CD8-positive, alpha-beta memory T cell (primary cell): ENCODE results near the gene TMEM8B. TPM values are rescaled to one million over a fixed set of nuclear protein-coding genes. Genes with fewer than 3 reads are reported as not detected.

Source experiments
- CTCF ChIA-PET: fragments of 350-600 bp; sonication (Branson Sonifier 250); formaldehyde crosslinking; loops from one replicate; lab custom pipeline; 2021; ENCODE audit warnings: antibody characterized with exemption; lab: Charles Lee
- POLR2A ChIA-PET: fragments of 350-600 bp; sonication (Branson Sonifier 250); formaldehyde crosslinking; loops from one replicate; lab custom pipeline; 2021; ENCODE audit warnings: antibody characterized with exemption; lab: Charles Lee
- DNase-seq, 5 donors: peaks; one replicate each; pipeline versions ENCODE4 v3.0.0 to v3.0.0-alpha.2; 2020 to 2022; ENCODE audit warnings: mixed read lengths in 1 of 5
- H3K27ac ChIP-seq: one replicate; pipeline ENCODE4 v1.7.0; 2013; ENCODE audit warnings: low read depth, mild to moderate bottlenecking, low read length, moderate library complexity
- H3K27me3 ChIP-seq: 2 replicates; pipeline ENCODE4 v1.7.0; 2013; ENCODE audit warnings: low read length, mild to moderate bottlenecking; ENCODE audit not compliant: insufficient read depth, poor library complexity, severe bottlenecking
- H3K36me3 ChIP-seq: 2 replicates; pipeline ENCODE4 v1.7.0; 2013; ENCODE audit warnings: mild to moderate bottlenecking, low read length, moderate library complexity; ENCODE audit not compliant: insufficient read depth
- H3K4me1 ChIP-seq: 2 replicates; pipeline ENCODE4 v1.7.0; 2013; ENCODE audit warnings: mild to moderate bottlenecking, low read length, moderate library complexity; ENCODE audit not compliant: insufficient read depth
- H3K4me3 ChIP-seq: 2 replicates; pipeline ENCODE4 v1.7.0; 2013; ENCODE audit warnings: mild to moderate bottlenecking, low read length
- H3K9me3 ChIP-seq: 2 replicates; pipeline ENCODE4 v1.7.0; 2013; ENCODE audit warnings: mild to moderate bottlenecking, low read length
- H3K27ac Mint-ChIP-seq, 8 donors: one replicate each; pipeline ENCODE4 v1.8.0; 2020 to 2021; ENCODE audit warnings: mixed read lengths in 8 of 8, mild to moderate bottlenecking in 6 of 8, inconsistent platforms in 3 of 8, moderate library complexity in 3 of 8
- H3K27me3 Mint-ChIP-seq, 2 donors: one replicate each; pipeline ENCODE4 v1.8.0; 2020 to 2021; ENCODE audit warnings: mixed read lengths in 2 of 2, mild to moderate bottlenecking in 1 of 2, moderate library complexity in 1 of 2
- H3K36me3 Mint-ChIP-seq, 3 donors: one replicate each; pipeline ENCODE4 v1.8.0; 2020 to 2021; ENCODE audit warnings: mixed read lengths in 3 of 3, inconsistent platforms in 1 of 3, mild to moderate bottlenecking in 1 of 3
- H3K4me1 Mint-ChIP-seq, 3 donors: one replicate each; pipeline ENCODE4 v1.8.0; 2020 to 2021; ENCODE audit warnings: mixed read lengths in 3 of 3, inconsistent platforms in 1 of 3, mild to moderate bottlenecking in 1 of 3
- H3K4me3 Mint-ChIP-seq, 7 donors: one replicate each; pipeline ENCODE4 v1.8.0; 2020 to 2021; ENCODE audit warnings: mixed read lengths in 7 of 7, mild to moderate bottlenecking in 6 of 7, moderate library complexity in 4 of 7, inconsistent platforms in 2 of 7
- H3K9me3 Mint-ChIP-seq, 5 donors: one replicate each; pipeline ENCODE4 v1.8.0; 2020 to 2022; ENCODE audit warnings: mixed read lengths in 5 of 5, mild to moderate bottlenecking in 3 of 5, moderate library complexity in 2 of 5, inconsistent platforms in 1 of 5
- polyA plus RNA-seq: library from polyadenylated mRNA; unstranded; fragments of 300-500 nt; fragmentation: Illumina TruSeq; gene quantifications from one replicate; pipeline ENCODE4 v1.2.3, GENCODE V29; 2021
- total RNA-seq, 2 experiments: library from RNA; stranded (reverse); gene quantifications; one replicate each; pipeline ENCODE4 v1.2.3, GENCODE V29; 2021

TMEM8B gene
- total and polyA plus RNA-seq, 3 experiments from 2014 or later, result 2.1 to 3.0 (median 3.0) TPM

DNA sequence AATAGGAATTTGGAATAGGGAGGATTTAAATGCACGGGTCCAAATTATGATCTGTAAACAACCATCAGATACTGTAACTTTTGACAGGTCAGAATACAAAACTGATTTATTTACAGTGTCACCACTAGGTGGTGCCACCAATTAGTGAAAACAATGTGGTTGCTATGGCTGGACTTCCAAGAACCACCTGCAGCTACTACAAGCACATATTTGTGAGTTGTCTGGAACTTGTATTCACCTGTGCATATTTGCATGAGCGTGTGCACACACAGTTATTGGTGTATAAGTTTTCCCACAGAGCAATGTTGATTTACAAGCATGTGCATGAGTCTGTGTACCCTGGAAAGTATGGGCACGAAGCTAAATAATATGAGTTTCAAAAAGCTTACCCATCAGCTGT lies 74.0 kb downstream of the TMEM8B start:
- DNase-seq, result peak in 2 of 5 donors; percentile 37 to 54

DNA sequence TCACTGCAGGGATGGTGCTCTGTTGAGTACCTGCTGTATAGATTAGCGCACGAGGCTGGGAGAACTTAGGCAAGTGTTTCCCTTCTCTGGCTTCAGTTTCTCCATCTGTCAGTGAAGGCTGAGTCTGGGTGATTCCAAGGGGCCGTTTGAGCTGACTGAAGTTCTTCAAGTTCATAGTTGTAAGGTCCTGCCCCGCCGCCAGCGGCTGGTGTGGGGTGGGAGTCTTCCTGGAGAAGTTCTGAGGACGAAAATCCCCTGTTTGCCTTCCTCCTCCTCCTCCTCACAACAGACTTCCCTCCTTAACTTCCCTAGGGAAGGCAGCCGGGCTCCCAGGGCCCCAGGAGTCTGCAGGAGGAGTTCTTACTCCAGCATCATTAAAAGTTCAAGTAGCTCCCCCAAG lies 75.3 kb downstream of the TMEM8B start:
- Mint-ChIP-seq H3K4me3 (no peak overlapping the region), H3K9me3 (no peaks in the 10 kb centered on the region), H3K36me3 (no peaks in the 10 kb centered on the region), H3K27me3 (peaks cover 5 to 20% of the 10 kb centered on the region in 2 donors), H3K27ac (no peak overlapping the region), H3K4me1 (peaks cover 10 to 30% (median 19%) of the 10 kb centered on the region in 3 donors)
- Histone ChIP-seq H3K27me3 (no peaks in the 10 kb centered on the region), H3K4me3 (no peak overlapping the region), H3K27ac (no peak overlapping the region), H3K4me1 (peaks cover 37% of the 10 kb centered on the region), H3K36me3 (no peaks in the 10 kb centered on the region), H3K9me3 (no peaks in the 10 kb centered on the region)
- DNase-seq, result no peak
- CTCF ChIA-PET, result interaction anchor here (2.3 kb wide), 1 partner anchor 41 kb away, joined by 27 read pairs; no protein-coding TSS in a partner anchor
- POLR2A ChIA-PET, result no interaction called here

More for the DNA sequence above, 74.0 kb downstream of the TMEM8B start:
- peaks cover 24% of the 10 kb centered on the region for H3K4me1 ChIP-seq
- POLR2A ChIA-PET, result no interaction called here
- CTCF ChIA-PET, result interaction anchor here (0.8 to 2.3 kb wide), 12 partner anchors 9 to 120 kb away, joined by 3 to 27 read pairs (median 4); no protein-coding TSS in a partner anchor
- no peaks in the 10 kb centered on the region for H3K27me3 ChIP-seq
- no peak overlapping the region for H3K4me3 ChIP-seq
- no peaks in the 10 kb centered on the region for H3K36me3 ChIP-seq
- peaks cover 5 to 27% of the 10 kb centered on the region in 2 donors for H3K27me3 Mint-ChIP-seq
- H3K4me3 Mint-ChIP-seq, result no peak overlapping the region
- H3K27ac Mint-ChIP-seq, result no peak overlapping the region
- no peak overlapping the region for H3K27ac ChIP-seq
- no peaks in the 10 kb centered on the region for H3K36me3 Mint-ChIP-seq
- no peaks in the 10 kb centered on the region for H3K9me3 Mint-ChIP-seq
- H3K4me1 Mint-ChIP-seq, result peaks cover under 1 to 17% (median 7%) of the 10 kb centered on the region in 3 donors
- H3K9me3 ChIP-seq, result no peaks in the 10 kb centered on the region

DNA sequence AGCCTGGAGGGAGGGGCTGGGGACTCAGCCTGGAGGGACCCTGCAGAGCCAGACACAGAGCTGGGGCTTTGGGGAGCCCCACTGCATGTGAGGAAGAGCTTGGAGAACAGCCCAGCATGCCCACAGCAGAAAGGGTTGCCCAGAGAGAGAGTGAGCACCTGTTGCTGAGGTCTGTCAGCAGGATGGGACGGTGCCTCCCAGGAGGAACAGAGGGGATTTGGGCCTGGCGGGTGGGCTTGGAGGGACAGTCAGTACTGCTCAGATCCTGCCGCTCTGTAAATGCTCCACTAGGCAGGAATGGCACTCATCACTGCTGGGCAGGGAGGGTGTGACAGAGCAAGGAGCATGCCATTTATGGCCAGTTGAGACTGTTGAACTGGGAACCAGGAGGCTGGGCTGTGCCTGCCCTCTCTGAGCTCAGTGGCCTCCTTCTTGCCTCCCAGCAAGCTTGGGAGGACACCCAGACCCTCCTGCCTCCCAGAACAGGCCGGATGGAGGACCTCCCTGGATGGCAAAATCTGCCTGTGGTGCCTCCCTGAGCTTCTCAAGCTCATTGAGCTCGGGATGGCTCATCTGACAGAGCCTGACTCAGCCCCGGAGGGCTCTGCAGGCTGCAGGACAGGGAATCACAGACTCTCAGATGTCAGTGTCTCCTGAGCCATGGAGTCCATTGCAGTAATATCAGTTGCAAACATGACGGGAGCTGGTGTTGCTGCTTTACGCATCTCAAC lies 76.2 kb downstream of the TMEM8B start:
- Mint-ChIP-seq H3K36me3 (no peaks in the 10 kb centered on the region), H3K27me3 (peaks cover 5 to 19% of the 10 kb centered on the region in 2 donors), H3K4me3 (no peak overlapping the region), H3K27ac (no peak overlapping the region), H3K4me1 (peaks cover 13 to 38% (median 24%) of the 10 kb centered on the region in 3 donors), H3K9me3 (no peaks in the 10 kb centered on the region)
- ChIA-PET CTCF (no interaction called here), POLR2A (no interaction called here)
- Histone ChIP-seq H3K9me3 (no peaks in the 10 kb centered on the region), H3K27me3 (no peaks in the 10 kb centered on the region), H3K27ac (no peak overlapping the region), H3K4me3 (no peak overlapping the region), H3K4me1 (peaks cover 46% of the 10 kb centered on the region), H3K36me3 (no peaks in the 10 kb centered on the region)
- DNase-seq, result no peak

DNA sequence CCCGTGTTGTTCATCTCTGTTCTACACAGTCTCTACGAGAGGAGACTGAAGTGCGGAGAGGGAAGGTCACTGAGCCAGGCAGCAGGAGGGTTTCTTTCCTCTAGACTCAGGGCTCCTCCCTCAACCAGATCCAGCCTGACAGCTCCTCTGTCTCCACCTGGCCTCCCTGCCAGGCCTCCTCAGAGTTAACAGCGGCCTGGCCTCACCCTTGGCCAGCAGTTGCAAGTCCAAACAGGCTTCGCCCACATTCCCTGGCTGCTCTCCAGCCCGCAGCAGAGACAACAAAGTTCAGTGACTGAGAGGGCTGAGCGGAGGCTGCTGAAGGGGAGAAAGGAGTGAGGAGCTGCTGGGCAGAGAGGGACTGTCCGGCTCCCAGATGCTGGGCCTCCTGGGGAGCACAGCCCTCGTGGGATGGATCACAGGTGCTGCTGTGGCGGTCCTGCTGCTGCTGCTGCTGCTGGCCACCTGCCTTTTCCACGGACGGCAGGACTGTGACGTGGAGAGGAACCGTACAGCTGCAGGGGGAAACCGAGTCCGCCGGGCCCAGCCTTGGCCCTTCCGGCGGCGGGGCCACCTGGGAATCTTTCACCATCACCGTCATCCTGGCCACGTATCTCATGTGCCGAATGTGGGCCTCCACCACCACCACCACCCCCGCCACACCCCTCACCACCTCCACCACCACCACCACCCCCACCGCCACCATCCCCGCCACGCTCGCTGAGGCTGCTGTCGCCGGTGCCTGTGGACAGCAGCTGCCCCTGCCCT lies 77.1 kb downstream of the TMEM8B start, which contains the start of gene HRCT1:
TSS of gene HRCT1 (plus strand) at position 291 of the 768 bp plus-strand sequence. CDS start at position 377, 86 bp downstream.
- ChIA-PET CTCF (no interaction called here), POLR2A (no interaction called here)
- DNase-seq, result no peak
- Mint-ChIP-seq H3K36me3 (no peaks in the 10 kb centered on the region), H3K27me3 (peaks cover 2 to 14% of the 10 kb centered on the region in 2 donors), H3K9me3 (no peaks in the 10 kb centered on the region), H3K4me3 (no peak within 1 kb of the TSS), H3K27ac (no peak within 1 kb of the TSS), H3K4me1 (peaks cover 19 to 47% (median 31%) of the 10 kb centered on the region in 3 donors)
- Histone ChIP-seq H3K9me3 (no peaks in the 10 kb centered on the region), H3K4me3 (no peak within 1 kb of the TSS), H3K27me3 (no peaks in the 10 kb centered on the region), H3K4me1 (peaks cover 55% of the 10 kb centered on the region), H3K27ac (no peak within 1 kb of the TSS), H3K36me3 (no peaks in the 10 kb centered on the region)

DNA sequence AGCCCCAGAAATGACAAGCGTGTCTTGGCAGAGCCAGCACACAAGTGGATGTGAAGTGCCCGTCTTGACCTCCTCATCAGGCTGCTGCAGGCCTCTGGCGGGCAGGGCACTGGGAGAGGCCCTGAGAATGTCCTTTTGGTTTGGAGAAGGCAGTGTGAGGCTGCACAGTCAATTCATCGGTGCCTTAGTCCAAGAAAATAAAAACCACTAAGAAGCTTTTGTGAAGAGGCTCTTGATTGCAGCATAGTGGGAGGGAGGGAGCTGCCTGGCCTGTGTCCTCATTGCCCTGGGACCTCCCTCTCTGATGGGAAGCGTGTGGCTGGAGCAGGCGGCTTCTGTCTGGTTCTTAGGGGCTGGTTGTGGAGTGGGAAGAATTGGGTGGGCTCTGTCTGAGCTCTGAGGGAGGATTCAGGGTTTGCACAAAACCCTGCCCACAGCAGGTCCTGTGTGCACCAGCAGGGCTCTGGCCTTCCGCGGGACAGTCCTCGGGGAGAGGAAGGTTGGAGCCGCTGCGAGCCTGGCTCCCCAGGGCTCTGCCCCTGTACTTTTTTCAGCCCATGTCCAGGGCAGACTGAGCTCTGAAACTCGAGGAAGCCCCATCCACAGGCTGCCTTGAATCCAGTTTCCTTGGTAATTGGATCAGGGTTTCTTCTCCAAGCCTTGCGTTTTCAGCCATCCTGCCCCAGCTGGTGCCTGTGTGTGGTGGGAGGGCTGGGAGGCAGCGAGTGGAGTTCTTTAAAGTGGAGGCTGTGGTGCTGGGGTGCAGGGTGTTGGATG lies 78.1 kb downstream of the TMEM8B start:
- H3K4me1 ChIP-seq, result peaks cover 64% of the 10 kb centered on the region

DNA sequence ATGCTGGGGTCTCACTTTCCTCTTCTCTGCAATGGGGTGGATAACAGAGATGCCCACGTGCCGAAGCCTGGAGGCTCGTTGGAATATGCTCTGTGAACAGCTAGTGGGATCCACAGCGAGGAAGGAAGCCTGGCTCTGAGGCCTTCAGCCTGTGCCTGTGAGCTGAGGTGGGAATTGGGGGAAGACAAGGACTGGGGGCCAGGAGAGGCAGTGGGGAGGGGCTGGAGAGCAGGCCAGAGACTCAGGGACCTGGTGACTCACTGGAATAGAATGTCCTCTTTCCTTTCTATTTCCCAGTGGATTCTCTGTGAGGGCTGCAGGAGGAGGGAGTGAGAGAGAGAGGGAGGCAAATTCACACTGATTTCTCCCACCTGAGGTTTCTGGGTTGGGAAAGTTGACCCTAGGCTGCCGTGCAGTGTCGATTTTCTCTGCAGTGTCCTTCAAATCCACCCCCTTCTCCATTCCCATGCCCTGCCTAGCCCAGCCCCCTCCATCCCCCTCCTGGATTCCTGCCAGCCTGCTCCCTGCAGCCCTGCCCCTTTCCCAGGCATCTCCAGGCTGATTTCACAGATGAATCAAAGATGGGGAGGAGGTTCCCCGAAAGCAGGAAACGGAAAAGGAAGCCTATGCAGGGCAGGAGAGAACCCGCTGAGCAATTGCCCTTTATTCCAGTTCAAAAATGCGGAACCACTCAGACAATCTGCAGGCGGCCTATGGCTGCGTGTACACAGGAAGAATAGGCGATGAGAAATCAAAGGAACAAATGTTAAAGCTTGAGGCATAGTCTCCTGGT lies 78.9 kb downstream of the TMEM8B start:
- Mint-ChIP-seq H3K4me1 (peaks cover 30 to 60% (median 39%) of the 10 kb centered on the region in 3 donors), H3K36me3 (no peaks in the 10 kb centered on the region), H3K27me3 (peaks cover under 1 to 3% of the 10 kb centered on the region in 2 donors), H3K27ac (peak overlapping the region in 3 of 8 donors; percentile 12 to 66 (median 51)), H3K4me3 (peak overlapping the region in 1 of 7 donors; percentile 61), H3K9me3 (no peaks in the 10 kb centered on the region)
- H3K36me3 ChIP-seq, result no peaks in the 10 kb centered on the region
- H3K9me3 ChIP-seq, result no peaks in the 10 kb centered on the region
- POLR2A ChIA-PET, result no interaction called here
- peaks cover 68% of the 10 kb centered on the region for H3K4me1 ChIP-seq
- no peak overlapping the region for H3K27ac ChIP-seq
- no peaks in the 10 kb centered on the region for H3K27me3 ChIP-seq
- H3K4me3 ChIP-seq, result no peak overlapping the region
- CTCF ChIA-PET, result interaction anchor here (0.9 kb wide), 1 partner anchor 10 kb away, joined by 3 read pairs; no protein-coding TSS in a partner anchor
- no peak for DNase-seq

More for the DNA sequence above, 78.1 kb downstream of the TMEM8B start:
- H3K27me3 ChIP-seq, result no peaks in the 10 kb centered on the region
- Mint-ChIP-seq H3K27me3 (peaks cover 2 to 9% of the 10 kb centered on the region in 2 donors), H3K27ac (peak overlapping the region in 1 of 8 donors; percentile 19), H3K4me1 (peaks cover 27 to 57% (median 40%) of the 10 kb centered on the region in 3 donors), H3K36me3 (no peaks in the 10 kb centered on the region), H3K4me3 (peak overlapping the region in 1 of 7 donors; percentile 61), H3K9me3 (no peaks in the 10 kb centered on the region)
- H3K27ac ChIP-seq, result no peak overlapping the region
- DNase-seq, result no peak
- no peaks in the 10 kb centered on the region for H3K9me3 ChIP-seq
- ChIA-PET POLR2A (no interaction called here), CTCF (interaction anchor here (0.9 kb wide), 1 partner anchor 9 kb away, joined by 3 read pairs; no protein-coding TSS in a partner anchor)
- no peak overlapping the region for H3K4me3 ChIP-seq
- no peaks in the 10 kb centered on the region for H3K36me3 ChIP-seq

DNA sequence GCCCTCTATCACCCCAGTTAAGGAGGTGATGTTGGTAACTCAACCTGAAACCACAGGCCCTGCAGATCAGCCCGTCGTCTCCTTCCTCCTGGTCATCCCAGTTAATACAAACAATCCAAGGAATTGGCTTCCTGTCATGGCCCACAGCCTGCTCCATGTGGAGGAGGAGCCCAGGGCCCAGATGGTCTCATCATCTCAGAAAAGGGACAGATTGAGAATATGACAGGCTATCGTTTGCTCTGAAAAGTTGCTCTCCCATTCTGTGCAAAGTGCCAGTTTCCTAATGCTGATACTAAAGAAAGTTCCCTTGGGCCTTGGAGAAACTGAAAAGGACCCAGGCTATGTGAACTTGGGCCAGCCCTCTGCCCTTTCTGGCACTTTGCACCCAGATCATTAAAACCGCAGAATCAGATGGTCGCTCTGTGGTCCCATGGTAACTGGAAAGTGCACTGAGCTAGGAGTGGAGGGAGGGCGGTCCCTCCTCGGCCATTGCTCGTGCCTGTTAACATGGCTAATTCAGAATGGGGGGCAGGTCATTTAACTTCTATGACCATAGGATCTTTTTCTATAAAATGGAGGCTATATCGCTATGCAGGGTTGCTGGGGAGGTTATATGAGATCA lies 79.6 kb downstream of the TMEM8B start:
- no peaks in the 10 kb centered on the region for H3K36me3 Mint-ChIP-seq
- H3K4me1 ChIP-seq, result peaks cover 61% of the 10 kb centered on the region
- no peaks in the 10 kb centered on the region for H3K9me3 ChIP-seq
- H3K9me3 Mint-ChIP-seq, result no peaks in the 10 kb centered on the region
- H3K27me3 ChIP-seq, result no peaks in the 10 kb centered on the region
- H3K4me1 Mint-ChIP-seq, result peaks cover 30 to 56% (median 35%) of the 10 kb centered on the region in 3 donors
- H3K27ac ChIP-seq, result peak overlapping the region; percentile 20
- DNase-seq, result no peak
- peak overlapping the region in 5 of 8 donors; percentile 12 to 72 (median 41) for H3K27ac Mint-ChIP-seq
- ChIA-PET CTCF (no interaction called here), POLR2A (no interaction called here)
- no peaks in the 10 kb centered on the region for H3K36me3 ChIP-seq
- no peaks in the 10 kb centered on the region for H3K27me3 Mint-ChIP-seq
- peak overlapping the region; percentile 4 for H3K4me3 ChIP-seq
- H3K4me3 Mint-ChIP-seq, result no peak overlapping the region
